Measurements from ENCODE around the gene RGS7. TPM values are rescaled to one million over a fixed set of nuclear protein-coding genes. Genes with fewer than 3 reads are reported as not detected.

Gene RGS7
- total RNA-seq, 1 experiment from 2014 or later = 1.5 TPM

- H3K9me3 Mint-ChIP-seq = no peaks in the 10 kb centered on the region; a peak in 1 of 5 replicates
- Histone ChIP-seq H3K23me2 (ENCODE audit: insufficient read length, low read depth, low read length, poor library complexity, severe bottlenecking) (no peaks in the 10 kb centered on the region), H3K23ac (ENCODE audit: insufficient read length, low read depth, low read length) (no peak overlapping the region), H3K27ac (ENCODE audit: insufficient read length, low read depth, low read length) (no peak overlapping the region), H3K79me2 (ENCODE audit: insufficient read depth, low read length) (no peaks in the 10 kb centered on the region), H3K4ac (ENCODE audit: low read depth, low read length) (no peak overlapping the region), H4K8ac (replicated peaks; ENCODE audit: insufficient read length, low read depth, low read length) (no peak overlapping the region), H2AK5ac (ENCODE audit: insufficient read length, low read length) (no peak overlapping the region), H3K14ac (ENCODE audit: insufficient read depth, low read length) (no peak overlapping the region), H2BK15ac (ENCODE audit: low read depth, low read length) (no peak overlapping the region), H4K5ac (ENCODE audit: insufficient read length, low read depth, low read length) (no peak overlapping the region), H3K18ac (ENCODE audit: insufficient read length, low read depth, low read length) (no peak overlapping the region), H4K20me1 (ENCODE audit: control insufficient read depth, insufficient read depth, insufficient read length) (no peaks in the 10 kb centered on the region), H3T11ph (ENCODE audit: low read length) (no peak overlapping the region), H4K91ac (ENCODE audit: insufficient read length, low read depth, low read length) (no peak overlapping the region), H3K9me3 (ENCODE audit: control insufficient read depth, low read depth, low read length) (no peaks in the 10 kb centered on the region), H2AFZ (ENCODE audit: low read length) (no peak overlapping the region), H2BK5ac (ENCODE audit: insufficient read length, low read length) (no peak overlapping the region), H2BK120ac (ENCODE audit: low read depth, low read length, poor library complexity, severe bottlenecking) (no peak overlapping the region), H2BK20ac (ENCODE audit: low read depth, low read length, poor library complexity, severe bottlenecking) (no peak overlapping the region), H3K79me1 (ENCODE audit: insufficient read depth, low read depth, low read length, poor library complexity, severe bottlenecking) (no peaks in the 10 kb centered on the region), H3K9ac (ENCODE audit: extremely low read depth, insufficient read length, low read length) (no peak overlapping the region), H2BK12ac (ENCODE audit: insufficient read length, low read depth, low read length) (no peak overlapping the region), H3K27me3 (ENCODE audit: insufficient read depth, low read length) (no peaks in the 10 kb centered on the region), H3K56ac (ENCODE audit: insufficient read length, low read depth, low read length) (no peak overlapping the region), H3K4me2 (ENCODE audit: insufficient read depth, insufficient read length, low read length) (no peak overlapping the region), H3K4me1 (ENCODE audit: insufficient read depth, low read length) (no peaks in the 10 kb centered on the region)
- H3K36me3 Mint-ChIP-seq (ENCODE audit: insufficient read depth in 1 of 3, low read depth in 3 of 3) = no peaks in the 10 kb centered on the region
- WGBS (ENCODE audit: extremely low coverage, insufficient read length, low lambda C conversion rate) = no CpG with 5 or more reads among the region's 3 CpGs
- DNase-seq = no peak
- H3K27ac Mint-ChIP-seq = no peak overlapping the region
- peaks cover 3 to 4% of the 10 kb centered on the region in 2 experiments; a peak in 1 of 4 replicates for H3K4me1 Mint-ChIP-seq
- no peaks in the 10 kb centered on the region for H3K27me3 Mint-ChIP-seq (ENCODE audit: low read depth)
- H3K4me3 Mint-ChIP-seq = no peak overlapping the region
- TF ChIP-seq CTCF (conservative IDR thresholded peaks at IDR 0.05) = no peak
Observed at GRCh38 chr1:241263346-241263745, 93.7 kb downstream of the RGS7 start.
